Activated CD8-positive, alpha-beta T cell treated with anti-CD3 and anti-CD28 coated beads for 36 hours (primary cell): ENCODE data around the gene RIMS1. TPM values are rescaled to one million over a fixed set of nuclear protein-coding genes. Genes with fewer than 3 reads are reported as not detected.

Source experiments
- ATAC-seq: fragments of 200-7000 bp; cut with Tn5 transposase; one replicate; pipeline ENCODE4 v1.10.0; 2021; ENCODE audit warnings: mild to moderate bottlenecking, moderate library complexity
- CTCF ChIA-PET: fragments of 350-600 bp; sonication (Branson Sonifier 250); formaldehyde crosslinking; loops from one replicate; lab custom pipeline; 2021; ENCODE audit warnings: antibody characterized with exemption; lab: Charles Lee
- POLR2A ChIA-PET: fragments of 350-600 bp; sonication (Branson Sonifier 250); formaldehyde crosslinking; loops from one replicate; lab custom pipeline; 2021; ENCODE audit warnings: antibody characterized with exemption; lab: Charles Lee
- DNase-seq: peaks from one replicate; pipeline ENCODE4 v3.0.0-alpha.2; 2020
- H3K27ac Mint-ChIP-seq: one replicate; pipeline ENCODE4 v1.8.0; 2021; ENCODE audit warnings: mild to moderate bottlenecking, mixed read lengths
- H3K27me3 Mint-ChIP-seq: one replicate; pipeline ENCODE4 v1.8.0; 2021; ENCODE audit warnings: mixed read lengths
- H3K36me3 Mint-ChIP-seq: one replicate; pipeline ENCODE4 v1.8.0; 2021; ENCODE audit warnings: low read depth, mixed read lengths
- H3K4me1 Mint-ChIP-seq: one replicate; pipeline ENCODE4 v1.8.0; 2021; ENCODE audit warnings: low read depth, mixed read lengths
- H3K4me3 Mint-ChIP-seq: one replicate; pipeline ENCODE4 v1.8.0; 2021; ENCODE audit warnings: mild to moderate bottlenecking, moderate library complexity, mixed read lengths
- H3K9me3 Mint-ChIP-seq: one replicate; pipeline ENCODE4 v1.8.0; 2021; ENCODE audit warnings: mixed read lengths
- intact Hi-C: fragments of 100-400 bp; cut with micrococcal nuclease; formaldehyde crosslinking; loops from one replicate; pipeline ENCODE4 v1.10.0; 2022
- total RNA-seq, 2 experiments: library from RNA; stranded (reverse); gene quantifications; one replicate each; pipeline ENCODE4 v1.2.3, GENCODE V29; 2021
- TF ChIP-seq, protein P1 (sequence below): fragments of 200-600 bp; IDR thresholded peaks from one replicate; pipeline ENCODE4 v1.8.0; 2022; ENCODE audit warnings: antibody characterized with exemption, mild to moderate bottlenecking

RIMS1 gene
- total RNA-seq, 2 experiments from 2014 or later: not detected

DNA sequence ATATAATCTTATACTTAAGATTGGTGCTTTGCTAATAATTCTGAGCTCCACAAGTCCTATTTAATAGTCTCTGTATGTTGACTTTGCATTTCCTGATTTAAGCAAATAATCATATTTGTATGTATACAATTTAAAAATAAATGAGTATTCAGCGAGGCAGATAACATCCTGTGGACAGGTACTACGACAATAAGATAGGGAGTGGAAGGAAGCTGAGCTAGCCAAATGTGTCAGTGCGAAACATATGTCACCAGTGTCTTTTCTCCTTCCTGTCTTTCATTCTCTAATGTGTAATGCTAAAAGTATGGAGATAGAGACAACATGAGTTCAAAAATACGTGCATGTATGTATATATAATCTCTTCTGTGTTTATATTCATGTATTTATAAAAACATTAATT, 375.9 kb downstream of the RIMS1 start:
- H3K4me1 Mint-ChIP-seq: no peaks in the 10 kb centered on the region
- DNase-seq: no peak
- no peak overlapping the region for H3K27ac Mint-ChIP-seq
- H3K9me3 Mint-ChIP-seq: no peaks in the 10 kb centered on the region
- no peaks in the 10 kb centered on the region for H3K36me3 Mint-ChIP-seq
- CTCF ChIA-PET: interaction anchor here (1.4 kb wide), 1 partner anchor 11 kb away, joined by 3 read pairs; no protein-coding TSS in a partner anchor
- ATAC-seq: no peak
- POLR2A ChIA-PET: no interaction called here
- intact Hi-C loops: no loop called here
- H3K4me3 Mint-ChIP-seq: no peak overlapping the region
- TF ChIP-seq, protein P1, sequence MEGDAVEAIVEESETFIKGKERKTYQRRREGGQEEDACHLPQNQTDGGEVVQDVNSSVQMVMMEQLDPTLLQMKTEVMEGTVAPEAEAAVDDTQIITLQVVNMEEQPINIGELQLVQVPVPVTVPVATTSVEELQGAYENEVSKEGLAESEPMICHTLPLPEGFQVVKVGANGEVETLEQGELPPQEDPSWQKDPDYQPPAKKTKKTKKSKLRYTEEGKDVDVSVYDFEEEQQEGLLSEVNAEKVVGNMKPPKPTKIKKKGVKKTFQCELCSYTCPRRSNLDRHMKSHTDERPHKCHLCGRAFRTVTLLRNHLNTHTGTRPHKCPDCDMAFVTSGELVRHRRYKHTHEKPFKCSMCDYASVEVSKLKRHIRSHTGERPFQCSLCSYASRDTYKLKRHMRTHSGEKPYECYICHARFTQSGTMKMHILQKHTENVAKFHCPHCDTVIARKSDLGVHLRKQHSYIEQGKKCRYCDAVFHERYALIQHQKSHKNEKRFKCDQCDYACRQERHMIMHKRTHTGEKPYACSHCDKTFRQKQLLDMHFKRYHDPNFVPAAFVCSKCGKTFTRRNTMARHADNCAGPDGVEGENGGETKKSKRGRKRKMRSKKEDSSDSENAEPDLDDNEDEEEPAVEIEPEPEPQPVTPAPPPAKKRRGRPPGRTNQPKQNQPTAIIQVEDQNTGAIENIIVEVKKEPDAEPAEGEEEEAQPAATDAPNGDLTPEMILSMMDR: no peak
- no peaks in the 10 kb centered on the region for H3K27me3 Mint-ChIP-seq

DNA sequence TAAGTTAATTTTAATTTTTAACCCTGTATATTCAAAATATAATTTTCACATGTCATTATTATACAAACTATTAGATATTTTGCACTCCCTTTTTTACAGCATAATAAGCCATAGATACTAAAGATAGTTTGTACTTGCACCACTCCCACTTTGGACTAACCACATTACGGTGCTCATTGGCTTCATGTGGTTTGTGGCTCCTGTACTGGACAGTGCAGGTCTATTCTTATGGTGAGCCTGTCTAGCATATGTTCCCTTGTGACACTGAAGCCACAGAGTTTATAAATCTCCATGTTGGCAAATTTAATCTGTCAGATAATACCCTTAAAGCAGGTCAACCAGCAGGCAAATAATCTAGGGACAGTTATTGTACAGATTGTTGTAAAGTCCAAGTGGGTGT, 381.1 kb downstream of the RIMS1 start:
- Mint-ChIP-seq H3K36me3 (no peaks in the 10 kb centered on the region), H3K9me3 (no peaks in the 10 kb centered on the region), H3K4me3 (no peak overlapping the region), H3K4me1 (no peaks in the 10 kb centered on the region), H3K27ac (no peak overlapping the region), H3K27me3 (no peaks in the 10 kb centered on the region)
- TF ChIP-seq, protein P1: no peak
- no peak for ATAC-seq
- intact Hi-C loops: no loop called here
- no peak for DNase-seq
- CTCF ChIA-PET: no interaction called here
- POLR2A ChIA-PET: no interaction called here

DNA sequence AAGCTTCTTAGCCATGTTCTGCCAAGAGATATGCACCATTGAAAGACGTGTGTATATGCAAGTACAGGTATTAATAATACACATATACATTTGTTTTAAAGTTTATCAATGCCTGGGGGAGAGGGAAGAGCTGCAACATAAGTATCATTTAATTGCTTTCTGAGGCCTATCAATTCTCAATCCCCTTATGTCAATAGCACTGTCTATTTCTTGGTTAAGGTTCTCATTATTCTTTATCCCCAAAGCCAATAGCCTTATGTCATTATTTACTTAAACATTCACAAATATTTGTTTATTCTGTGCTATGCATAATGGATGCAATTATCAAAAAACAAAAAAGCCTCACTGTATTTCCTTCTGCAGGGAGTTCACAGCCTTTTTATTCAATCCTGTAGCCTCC, 385.2 kb downstream of the RIMS1 start:
- no peaks in the 10 kb centered on the region for H3K27me3 Mint-ChIP-seq
- no peak for ATAC-seq
- intact Hi-C loops: no loop called here

DNA sequence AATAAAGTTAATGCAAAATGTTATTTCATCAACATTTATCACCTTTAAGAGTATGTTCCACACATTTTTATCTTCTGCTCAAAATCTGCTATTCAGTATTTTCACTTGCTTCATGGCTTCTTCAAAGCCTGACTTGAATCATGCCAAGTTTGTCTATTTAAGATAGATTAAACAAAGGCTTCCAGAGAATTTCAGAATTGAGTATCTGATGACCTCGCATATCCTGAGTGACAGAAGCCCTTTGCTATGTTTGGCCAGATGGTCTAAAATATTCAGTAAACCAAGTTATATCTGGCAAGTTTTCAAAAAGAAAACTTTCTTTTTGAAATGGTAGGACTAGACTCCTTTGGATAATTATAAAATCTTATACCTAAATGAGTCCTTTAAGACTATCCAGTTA, 386.6 kb downstream of the RIMS1 start:
- Mint-ChIP-seq H3K27ac (no peak overlapping the region), H3K4me1 (no peaks in the 10 kb centered on the region), H3K27me3 (no peaks in the 10 kb centered on the region), H3K36me3 (no peaks in the 10 kb centered on the region), H3K4me3 (no peak overlapping the region), H3K9me3 (no peaks in the 10 kb centered on the region)
- intact Hi-C loops: no loop called here
- ChIA-PET CTCF (no interaction called here), POLR2A (no interaction called here)
- TF ChIP-seq, protein P1: no peak
- no peak for ATAC-seq
- DNase-seq: no peak

More for the DNA sequence above, 385.2 kb downstream of the RIMS1 start:
- POLR2A ChIA-PET: no interaction called here
- no peaks in the 10 kb centered on the region for H3K36me3 Mint-ChIP-seq
- H3K4me1 Mint-ChIP-seq: no peaks in the 10 kb centered on the region
- TF ChIP-seq, protein P1: no peak
- CTCF ChIA-PET: no interaction called here
- no peaks in the 10 kb centered on the region for H3K9me3 Mint-ChIP-seq
- no peak overlapping the region for H3K27ac Mint-ChIP-seq
- no peak overlapping the region for H3K4me3 Mint-ChIP-seq
- DNase-seq: no peak

DNA sequence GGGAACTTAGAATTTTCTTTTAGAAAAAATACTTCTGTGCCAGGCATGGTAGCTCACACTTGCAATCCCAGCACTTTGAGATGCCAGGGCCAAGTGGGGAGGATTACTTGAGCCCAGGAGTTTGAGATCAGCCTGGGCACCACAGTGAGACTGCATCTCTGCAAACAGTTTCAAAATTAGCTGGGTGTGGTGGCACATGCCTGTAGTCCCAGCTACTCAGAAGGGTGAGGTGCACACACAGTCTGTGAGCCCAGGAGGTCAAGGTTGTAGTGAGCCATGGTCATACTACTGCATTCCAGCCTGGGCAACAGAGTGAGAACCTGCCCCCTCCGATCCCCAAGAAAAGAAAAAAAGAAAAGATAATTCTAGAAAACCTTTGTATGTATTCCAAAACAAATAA, 389.5 kb downstream of the RIMS1 start:
- DNase-seq (no peak), ATAC-seq (no peak)
- H3K36me3 Mint-ChIP-seq: no peaks in the 10 kb centered on the region
- TF ChIP-seq, protein P1: no peak
- POLR2A ChIA-PET: no interaction called here
- H3K4me1 Mint-ChIP-seq: no peaks in the 10 kb centered on the region
- CTCF ChIA-PET: no interaction called here
- H3K27me3 Mint-ChIP-seq: no peaks in the 10 kb centered on the region
- intact Hi-C loops: no loop called here
- H3K9me3 Mint-ChIP-seq: no peaks in the 10 kb centered on the region
- H3K4me3 Mint-ChIP-seq: no peak overlapping the region
- H3K27ac Mint-ChIP-seq: no peak overlapping the region
